DMS 273 treated with DMSO at 0.1 percent for 48 hours (cell line): ENCODE data around the gene EGR2.

Experiments
- DNase-seq: peaks from one replicate; lab custom pipeline; 2025; lab: John Stamatoyannopoulos, UW

EGR2 gene

DNA sequence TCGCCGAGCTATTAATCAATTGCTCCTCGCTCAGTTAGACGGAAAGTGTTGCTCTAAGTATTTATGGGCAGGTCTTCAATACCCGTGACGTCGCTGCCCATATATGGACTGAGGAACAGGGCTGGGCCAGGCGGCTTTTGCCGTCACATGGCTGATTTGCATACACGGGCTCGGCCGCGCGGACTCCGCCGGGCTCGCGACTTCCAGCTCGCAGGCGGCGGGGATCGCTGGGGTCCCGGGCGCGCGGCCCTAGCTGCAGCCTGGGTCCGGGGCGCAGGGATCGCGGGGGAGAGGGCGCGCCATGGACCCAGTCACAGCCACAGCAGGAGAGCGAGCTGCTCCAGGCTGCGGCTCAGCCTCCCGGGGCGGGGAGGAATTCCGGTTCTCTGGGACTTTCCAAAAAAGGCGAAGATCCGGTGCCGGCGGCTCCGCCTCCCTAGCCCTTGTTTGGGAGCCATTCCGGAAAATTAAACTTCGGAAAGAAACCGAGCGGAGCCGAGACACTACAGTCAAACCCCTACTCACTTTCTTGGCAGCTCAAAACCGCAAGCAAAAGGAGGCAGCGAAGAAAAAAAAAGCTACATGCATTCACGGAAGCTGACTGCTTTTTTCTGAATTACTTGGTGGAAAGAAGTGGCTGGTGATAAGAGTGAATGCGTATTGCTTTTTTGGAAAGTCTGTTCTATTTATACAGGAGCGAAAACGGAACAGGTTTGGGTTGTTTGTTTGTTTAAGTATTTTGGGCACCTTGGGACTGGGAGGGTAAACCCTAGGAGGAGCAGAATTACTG lies at the start of gene EGR2:
EGR2 (minus strand) TSS at position 36 of the 790 bp plus-strand sequence. CDS start 337 bp downstream, outside the sequence.
- DNase-seq = peak; percentile 80

DNA sequence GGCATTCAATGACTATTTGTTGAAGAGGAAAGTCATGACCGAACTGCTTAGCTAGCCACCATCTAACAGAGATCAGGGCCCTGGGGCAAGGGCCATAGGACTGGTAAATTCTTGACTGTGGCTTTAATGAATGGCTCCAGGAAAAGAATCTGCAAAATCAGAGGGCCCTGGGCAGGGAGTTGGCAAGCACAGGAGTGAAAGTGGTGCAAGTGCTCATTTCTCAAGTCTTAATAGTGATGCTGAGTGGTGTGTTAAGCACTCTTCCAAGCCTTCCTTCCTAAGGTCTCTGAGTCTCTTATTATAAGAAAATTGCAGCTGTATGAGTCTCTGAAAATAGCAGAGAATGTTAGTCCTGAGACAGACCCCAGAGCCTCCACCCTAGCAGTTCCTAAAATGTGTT lies 46.3 kb upstream of the EGR2 start:
- DNase-seq = no peak

DNA sequence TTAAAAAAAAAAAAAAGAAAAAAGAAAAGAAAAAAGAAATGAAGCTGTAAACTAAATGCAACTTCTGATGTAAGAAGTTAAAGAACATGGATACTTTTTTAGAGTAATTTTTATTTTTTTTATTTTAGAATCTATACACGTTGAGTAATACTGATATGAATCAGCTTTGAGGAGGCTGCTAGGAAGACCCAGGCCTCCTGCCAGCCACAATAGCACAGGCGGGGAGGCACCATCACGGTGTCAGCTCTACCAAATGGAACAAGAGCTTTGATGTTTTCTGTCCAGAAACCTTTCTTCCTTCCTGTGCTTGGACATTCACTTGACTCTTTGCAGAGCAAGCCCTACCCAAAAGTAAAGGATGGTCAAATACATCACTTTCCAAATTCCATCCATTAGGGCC lies 45.3 kb upstream of the EGR2 start:
- DNase-seq = no peak

DNA sequence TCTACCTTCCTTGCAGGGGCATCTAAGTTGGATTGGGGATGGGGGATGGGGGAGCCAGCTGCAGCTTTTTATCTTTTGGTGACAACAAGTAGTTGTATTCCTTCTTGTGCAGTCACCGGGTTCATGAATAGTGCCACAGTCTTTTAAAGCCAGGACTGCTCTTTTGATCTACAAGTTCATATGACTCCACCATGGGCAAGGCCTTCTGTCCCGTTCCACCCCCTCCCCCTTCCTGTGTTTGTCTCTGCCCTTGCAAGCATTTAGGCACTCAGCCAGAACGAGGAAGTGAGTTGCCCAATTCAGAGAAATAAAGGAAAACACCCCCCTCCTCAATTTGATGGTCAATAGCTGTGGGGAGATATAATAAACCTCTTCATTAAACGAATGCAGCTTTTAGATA lies 44.8 kb upstream of the EGR2 start:
- DNase-seq = no peak

DNA sequence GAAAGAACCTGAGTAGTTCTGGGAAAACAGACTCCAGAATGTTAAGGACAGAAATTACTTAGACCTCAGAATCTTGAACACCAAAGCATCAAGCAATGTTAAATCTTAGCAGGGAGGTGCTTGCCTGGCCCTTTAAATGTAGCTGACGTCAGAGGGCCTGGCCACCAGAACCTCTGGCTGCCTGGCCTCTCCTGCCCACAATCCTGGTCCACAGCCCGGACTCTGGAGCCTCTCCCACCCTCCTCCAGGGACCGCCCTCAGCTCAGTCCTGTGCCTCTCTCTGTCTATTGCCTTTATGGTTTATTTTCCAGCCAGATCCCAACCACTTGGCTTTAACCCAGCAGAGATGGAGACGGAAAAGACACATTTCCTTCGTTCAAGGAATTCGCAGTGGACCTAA lies 42.2 kb upstream of the EGR2 start:
- DNase-seq = no peak

DNA sequence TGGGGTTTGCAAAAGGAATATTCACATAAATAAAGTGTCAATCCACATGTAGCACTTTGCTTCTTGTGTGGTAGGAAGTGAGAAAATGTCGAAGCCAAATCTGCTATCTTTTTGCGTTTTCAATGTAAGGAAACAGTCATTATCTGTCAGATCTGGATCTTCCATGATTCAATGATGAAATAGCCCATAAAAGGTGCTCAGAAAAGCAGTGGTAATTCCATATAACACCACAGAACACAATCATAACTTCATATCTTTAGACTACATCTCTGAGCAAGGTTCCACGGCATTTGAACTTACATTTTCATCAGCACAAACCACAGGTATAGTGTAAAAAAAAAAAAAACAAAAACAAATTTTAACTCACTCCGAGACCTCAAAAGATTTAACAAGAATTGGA lies 39.9 kb upstream of the EGR2 start:
- DNase-seq = no peak

DNA sequence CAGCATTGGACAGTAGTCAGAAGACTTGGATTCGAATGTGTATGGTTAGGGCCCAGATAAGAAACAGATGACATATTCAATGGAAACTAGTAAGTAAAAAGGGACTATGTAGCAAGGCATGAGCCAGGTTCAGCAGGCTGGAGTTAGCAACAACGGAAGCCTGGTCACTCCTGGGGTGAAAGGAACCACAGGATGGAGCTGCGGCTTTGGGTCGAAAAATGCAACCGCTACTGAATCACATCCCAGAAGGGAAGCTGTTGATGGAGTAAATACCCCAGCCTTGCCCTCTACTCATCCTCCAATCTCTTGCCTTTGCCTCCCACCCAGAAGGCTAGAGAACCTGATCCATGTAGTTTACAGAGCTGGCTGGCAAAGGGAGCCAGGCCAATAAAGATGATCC lies 37.5 kb upstream of the EGR2 start:
- DNase-seq = no peak

DNA sequence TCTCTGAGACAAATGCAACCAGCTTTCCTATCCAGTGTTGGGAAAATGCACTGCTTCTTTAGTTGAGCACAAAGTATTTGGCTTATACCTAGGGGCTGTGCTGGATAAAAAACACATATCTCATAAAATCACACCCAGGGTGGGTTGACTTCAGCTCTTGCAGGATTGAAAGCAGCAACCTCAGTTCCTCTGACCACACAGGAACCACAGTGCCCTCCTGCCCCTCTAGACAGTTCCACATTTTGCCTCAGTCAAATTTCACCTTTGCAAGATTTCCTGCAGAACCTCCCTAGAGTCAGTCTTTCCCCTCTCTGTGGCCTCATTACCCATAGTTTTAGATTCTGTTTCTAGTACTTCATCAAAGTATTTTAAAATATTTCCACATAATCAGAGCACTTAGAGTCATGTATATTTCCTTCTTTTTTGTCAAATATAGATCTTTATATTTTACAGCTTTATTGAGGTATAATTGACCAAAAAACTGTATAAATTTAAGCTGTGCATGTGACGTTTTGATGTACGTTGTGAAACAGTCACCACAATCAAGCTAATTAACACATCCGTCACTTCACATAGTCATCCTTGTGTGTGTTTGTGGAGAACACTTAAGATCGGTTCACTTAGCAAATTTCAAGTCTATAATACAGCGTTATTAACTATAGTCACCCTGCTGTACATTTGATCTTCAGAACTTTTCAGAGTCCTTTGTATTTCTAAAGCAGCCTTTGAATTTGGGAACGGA lies 37.0 kb upstream of the EGR2 start:
- no peak for DNase-seq

DNA sequence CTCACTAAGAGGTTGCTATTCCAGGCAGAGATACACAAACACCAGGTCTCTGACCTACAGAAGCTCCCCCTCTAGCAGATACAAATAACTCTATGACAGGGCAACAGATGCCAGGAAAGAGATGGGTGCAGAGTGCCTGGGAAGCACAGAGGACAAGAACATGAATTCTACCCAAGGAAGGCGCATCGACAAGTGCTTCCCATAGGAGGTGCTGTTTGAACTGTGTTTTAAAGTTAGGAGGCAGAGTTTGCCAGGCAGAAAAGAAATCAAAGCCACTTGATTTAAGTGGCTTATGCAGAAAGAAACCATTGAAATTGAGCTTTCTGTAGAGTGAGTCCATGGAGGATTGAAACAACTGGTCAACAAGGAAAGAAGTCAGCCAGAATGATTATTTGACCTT lies 35.3 kb upstream of the EGR2 start:
- no peak for DNase-seq

DNA sequence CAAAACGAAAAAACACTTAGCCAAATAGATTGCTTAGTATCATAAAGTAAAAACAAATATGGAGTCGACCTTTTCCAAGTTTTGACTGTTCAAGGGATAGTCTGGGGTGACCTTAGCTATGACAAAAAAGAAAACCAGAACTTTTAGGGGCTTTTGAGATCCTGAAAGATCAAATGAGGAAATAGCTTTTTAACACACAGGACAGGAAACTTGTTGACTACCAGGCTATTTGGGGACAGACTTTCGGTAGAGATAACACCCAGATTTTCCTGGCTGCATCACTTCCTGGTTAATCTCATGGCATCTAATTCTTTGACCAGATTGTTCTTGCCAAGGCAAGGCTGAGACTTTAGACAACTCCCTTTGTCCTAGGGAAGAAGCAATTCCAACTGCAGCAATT lies 34.5 kb upstream of the EGR2 start:
- DNase-seq = no peak

DNA sequence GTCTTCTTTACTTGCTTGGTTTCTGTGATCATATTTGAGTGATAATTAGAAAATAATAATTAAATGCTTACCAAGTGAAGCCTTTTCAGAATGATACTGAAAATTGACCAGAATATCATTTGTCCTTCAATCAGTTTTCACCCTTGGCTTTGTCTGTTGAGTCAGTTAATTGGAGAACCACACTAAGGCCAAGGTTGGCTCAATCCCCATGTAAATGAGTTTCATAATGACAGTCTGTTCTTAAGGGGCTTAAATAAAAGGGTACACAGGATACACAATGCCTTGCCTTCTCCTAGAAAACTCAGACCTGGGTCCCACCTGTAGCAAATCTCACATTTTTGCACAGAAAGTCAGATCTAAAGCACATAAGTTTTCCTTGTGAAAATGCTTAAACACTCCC lies 31.3 kb upstream of the EGR2 start:
- no peak for DNase-seq

DNA sequence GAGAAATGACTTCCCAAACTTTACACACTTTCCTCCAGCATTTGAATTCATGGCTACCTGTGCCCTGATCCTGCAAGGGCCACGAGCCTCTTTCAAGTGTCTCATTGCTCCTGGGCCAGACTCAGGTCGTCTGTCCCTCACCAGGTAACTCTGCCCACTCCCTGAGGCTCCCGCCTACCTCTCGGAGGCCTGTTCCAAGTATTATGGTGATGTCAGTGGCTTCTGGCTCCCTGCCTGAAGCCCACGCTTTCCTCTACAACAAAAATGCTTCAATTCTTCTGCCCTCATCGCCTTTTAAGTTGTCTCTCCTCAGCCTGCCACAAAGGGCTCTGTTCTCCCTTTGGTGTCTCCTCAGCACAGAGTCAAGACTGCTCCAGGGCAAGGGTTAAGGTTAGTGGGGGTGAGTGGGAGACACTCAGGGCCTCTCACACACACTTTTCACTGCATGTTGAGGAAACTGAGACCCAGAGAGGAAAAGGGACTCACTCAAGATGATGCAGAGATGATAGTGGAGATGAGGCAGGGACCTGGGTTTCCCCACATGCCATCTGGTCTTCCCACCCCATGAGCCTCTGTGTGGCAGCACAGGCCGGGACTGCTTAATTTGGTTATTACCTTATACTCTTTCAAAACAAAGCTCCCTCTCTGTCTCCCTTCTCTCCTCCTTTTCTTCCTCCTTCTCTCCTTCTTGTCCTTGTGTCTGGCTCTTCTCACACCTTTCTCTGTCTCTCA lies 28.3 kb upstream of the EGR2 start:
- DNase-seq = no peak

DNA sequence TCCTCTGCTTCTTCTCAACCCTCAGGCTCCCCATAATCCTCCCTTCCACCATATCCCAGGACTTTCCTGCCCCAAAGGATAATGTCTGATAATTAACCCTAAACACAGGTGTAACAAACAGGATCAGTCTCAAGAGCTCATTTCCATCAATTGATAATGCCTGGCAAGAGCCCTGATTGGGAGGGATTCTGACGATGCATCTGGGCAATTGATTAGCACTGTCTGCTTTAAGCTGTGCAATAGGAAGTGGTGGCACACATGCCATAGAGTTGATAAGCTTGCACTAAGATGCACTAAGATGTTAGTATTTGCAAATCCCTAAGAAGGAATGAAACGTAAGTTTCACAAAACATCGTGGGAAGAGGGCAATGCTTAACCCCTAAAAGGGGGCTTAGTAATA lies 27.4 kb upstream of the EGR2 start:
- DNase-seq = no peak

DNA sequence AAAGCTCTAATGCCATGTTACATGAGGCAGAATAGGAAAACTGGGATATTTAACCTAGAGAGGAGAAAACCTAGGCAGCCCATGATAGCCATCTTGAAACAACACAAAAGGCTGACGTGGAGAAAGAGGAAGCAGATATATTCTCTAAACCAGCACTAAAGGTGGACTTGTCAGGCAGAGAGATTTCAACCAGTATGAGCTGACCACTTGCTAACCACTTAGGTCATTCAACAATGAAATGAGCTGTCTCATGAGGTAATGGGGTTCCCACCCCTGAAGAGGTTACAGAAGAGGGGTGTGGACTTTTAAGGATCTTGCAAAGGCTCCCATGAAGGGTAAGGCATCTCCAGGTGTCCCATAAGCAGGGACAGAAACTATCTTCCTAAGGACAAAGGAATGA lies 26.8 kb upstream of the EGR2 start:
- DNase-seq = no peak

DNA sequence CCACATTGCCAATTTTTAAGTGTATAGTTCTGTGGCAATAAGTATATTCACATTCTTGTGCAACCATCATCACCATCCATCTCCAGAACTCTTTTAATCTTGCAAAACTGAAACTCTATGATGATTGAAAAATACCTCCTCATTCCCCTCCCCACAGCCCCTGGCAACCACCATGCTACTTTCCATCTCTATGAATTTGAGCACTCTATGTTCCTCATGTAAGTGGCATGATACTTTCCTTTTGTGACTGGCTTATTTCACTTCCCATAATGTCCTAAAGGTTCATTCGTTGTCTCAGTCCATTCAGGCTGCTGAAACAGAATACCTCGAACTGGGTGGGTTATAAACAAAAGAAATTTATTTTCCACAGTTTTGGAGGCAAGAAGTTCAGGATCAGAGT lies 23.4 kb upstream of the EGR2 start:
- DNase-seq = no peak

DNA sequence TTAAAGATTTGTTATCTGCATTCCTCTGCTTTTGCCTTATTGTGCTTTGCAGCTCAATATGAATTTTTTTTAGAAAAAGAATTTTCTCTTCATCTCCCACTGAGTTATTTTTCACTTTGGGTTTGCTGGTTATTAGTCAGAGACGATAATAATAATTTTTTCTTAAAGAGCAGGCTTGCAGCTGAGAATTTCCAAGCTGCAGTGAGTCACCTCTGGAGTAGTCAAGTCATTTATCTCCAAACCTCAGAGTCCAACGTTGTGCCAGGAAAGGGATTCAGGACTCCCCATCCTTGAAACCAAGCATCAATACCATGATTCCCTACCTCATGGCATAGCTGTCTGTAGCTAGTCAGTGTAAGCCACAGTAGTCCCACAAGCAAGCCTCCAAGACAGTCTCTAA lies 15.2 kb upstream of the EGR2 start:
- DNase-seq = no peak

DNA sequence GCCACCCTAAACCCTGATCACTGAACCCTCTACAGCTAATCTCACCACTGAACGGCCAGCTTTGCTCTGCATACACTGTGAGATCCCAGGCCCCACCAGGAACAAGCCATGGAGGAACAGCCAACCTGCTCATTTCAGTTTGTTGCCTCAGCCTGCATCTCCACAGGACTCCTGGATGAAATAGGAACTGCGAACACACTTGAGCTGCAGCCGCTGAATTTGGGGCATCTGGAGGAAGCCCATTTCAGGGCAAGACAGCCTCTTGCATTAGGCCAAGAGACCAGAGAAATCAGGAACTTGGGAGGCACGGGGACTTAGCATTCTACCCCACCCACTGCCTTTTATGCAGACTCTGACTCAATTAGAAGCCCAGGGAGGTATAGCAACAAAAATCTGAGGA lies 14.5 kb upstream of the EGR2 start:
- no peak for DNase-seq

DNA sequence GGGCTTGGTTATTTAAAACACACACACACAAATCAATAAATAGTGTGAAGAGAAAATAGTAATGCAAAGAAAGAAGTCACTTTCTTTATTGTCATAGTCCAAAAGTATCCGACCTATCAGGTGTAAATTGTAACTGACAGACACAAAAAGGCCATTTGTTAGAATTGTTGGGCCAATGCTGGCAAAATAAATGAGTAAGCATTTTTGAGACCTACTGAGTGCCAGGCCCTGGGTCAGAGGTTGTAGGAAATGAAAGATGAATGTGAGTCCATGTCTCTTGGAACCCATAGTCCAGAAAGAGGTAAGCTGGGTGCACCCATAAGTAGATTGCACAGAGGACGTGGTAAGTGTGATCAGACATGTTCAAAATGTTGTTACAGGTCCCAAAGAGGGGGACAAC lies 13.5 kb upstream of the EGR2 start:
- DNase-seq = no peak

DNA sequence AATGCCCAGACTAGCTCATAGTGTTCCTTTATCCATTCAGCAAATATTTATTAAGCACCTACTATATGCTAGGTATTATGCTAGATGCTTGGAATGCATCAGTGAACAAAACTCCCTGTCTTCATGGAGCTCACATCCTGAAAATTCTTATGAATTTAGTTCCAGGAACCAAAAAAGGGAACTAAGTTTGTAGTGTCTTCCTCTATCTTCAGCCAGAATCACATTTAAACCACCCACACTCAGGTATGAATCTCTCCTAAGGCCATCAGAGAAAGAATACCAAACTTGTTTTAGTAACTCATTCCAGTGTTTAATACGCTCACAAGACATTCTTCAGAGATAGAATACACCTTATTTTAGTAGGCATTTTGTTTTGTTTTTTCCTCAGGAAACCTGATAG lies 10.1 kb upstream of the EGR2 start:
- no peak for DNase-seq

DNA sequence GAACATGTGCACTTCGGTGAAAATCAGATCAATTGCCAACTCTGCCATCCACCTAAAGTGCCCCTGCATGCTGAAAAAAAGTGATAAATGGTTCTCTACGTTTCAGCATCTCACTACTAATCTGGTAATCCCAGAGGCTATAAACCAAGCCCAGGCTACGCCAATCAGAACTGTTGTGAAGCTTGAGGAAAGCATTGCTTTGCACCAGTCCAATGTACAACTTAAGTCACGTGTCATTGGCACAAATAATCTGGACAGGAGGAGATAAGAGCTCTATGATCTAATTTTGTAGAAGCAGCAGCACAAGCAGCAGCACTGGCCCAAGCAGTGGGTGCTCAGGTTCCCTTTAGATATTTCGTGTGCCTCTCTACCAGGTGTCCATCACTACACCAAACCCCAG lies 4.4 kb upstream of the EGR2 start:
- no peak for DNase-seq

DNA sequence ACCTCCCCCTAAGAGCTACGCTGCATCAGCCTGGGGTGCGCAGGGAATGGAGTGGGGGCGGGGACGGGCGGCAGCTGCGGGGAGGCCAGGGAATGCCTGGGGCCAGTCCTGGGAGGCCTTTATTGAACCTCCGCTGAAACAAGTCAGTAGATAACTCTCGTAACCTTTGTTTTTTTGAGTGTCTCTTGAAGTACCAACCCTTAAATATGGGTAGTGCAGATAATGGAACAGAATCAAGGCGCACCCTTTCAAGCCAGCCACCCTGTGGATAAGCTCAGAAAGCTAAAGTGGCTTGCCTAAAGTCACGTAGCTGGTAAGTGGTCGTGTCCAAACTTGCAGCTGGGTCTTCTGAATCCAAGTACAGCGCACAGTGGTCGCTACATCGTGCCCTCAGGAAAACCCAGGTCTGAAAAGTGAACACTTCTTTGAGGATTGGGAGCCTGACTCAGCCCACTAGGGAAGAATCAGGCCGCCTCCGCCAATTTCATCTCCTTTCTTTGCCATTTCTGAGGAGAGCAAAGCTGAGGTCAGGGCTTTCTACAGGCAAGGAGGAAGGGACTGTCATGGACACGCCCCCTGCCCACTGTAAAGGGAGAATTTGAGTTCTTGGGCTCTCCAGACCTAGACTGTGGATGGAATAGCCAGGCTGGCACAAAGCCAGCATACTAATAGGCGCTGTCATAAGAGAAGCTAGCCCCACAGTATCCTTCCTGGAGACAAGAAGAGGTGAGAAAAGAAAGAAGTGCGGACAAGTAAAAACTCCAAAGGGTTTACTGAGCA lies 3.2 kb upstream of the EGR2 start:
- no peak for DNase-seq

DNA sequence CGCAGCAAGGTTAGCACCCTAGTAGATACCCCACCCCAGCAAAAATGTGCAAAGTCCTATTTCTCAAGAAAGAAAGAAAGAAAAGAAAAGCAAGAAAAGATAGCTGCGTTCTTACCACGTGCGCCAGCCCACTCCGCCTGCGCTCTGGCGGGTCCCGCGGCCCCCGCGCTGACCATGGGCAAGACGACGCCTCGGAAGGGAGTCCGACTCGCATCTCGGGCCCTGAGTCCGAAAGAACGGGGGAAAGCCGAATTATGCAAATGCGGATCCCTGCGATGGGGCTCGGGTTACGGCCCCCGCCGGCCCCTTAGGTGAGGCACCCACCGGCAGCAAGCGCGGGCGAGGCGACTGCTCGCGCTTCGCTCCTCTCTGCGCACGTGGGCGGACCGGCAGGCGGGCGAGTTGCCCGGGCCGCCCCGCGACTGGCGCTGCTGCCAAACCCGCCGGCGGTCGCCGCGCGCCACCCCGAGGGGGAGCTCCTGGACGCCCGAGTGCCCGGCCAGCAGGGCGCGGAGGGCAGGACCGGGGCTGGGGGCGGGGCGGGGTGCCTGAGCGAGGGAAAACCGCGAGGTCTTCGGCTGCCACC lies 2.4 kb upstream of the EGR2 start:
- no peak for DNase-seq
